Duodenal mucosa (tissue), 2 donors: Measurements from ENCODE around the gene ING4.
"Not testable (repeated sequence)": the region's sequence is repeated elsewhere in the genome, so short reads cannot be mapped to it uniquely, and the experiment has no call there.

Source experiments
- H3K27ac ChIP-seq: one replicate; pipeline ENCODE4 v1.7.0; 2013; ENCODE audit warnings: low read depth, low read length
- H3K27me3 ChIP-seq, 2 donors: one replicate each; pipeline ENCODE4 v1.7.0; 2013; ENCODE audit warnings: low read length in 2 of 2, control low read depth in 1 of 2; ENCODE audit not compliant: insufficient read depth in 2 of 2, control insufficient read depth in 1 of 2
- H3K36me3 ChIP-seq, 2 donors: one replicate each; pipeline ENCODE4 v1.7.0; 2013; ENCODE audit warnings: low read length in 2 of 2, control low read depth in 1 of 2; ENCODE audit not compliant: insufficient read depth in 2 of 2, control insufficient read depth in 1 of 2
- H3K4me1 ChIP-seq, 2 donors: one replicate each; pipeline ENCODE4 v1.7.0; 2013; ENCODE audit warnings: low read length in 2 of 2, control low read depth in 1 of 2; ENCODE audit not compliant: insufficient read depth in 2 of 2, control insufficient read depth in 1 of 2
- H3K4me3 ChIP-seq, 2 donors: one replicate each; pipeline ENCODE4 v1.7.0; 2013; ENCODE audit warnings: low read length in 2 of 2, low read depth in 1 of 2
- H3K9ac ChIP-seq, 2 donors: one replicate each; pipeline ENCODE4 v1.7.0; 2013; ENCODE audit warnings: low read length in 2 of 2, low read depth in 1 of 2
- H3K9me3 ChIP-seq, 2 donors: one replicate each; pipeline ENCODE4 v1.7.0; 2013; ENCODE audit warnings: low read length in 2 of 2, control low read depth in 1 of 2; ENCODE audit not compliant: control insufficient read depth in 1 of 2

Gene ING4

DNA sequence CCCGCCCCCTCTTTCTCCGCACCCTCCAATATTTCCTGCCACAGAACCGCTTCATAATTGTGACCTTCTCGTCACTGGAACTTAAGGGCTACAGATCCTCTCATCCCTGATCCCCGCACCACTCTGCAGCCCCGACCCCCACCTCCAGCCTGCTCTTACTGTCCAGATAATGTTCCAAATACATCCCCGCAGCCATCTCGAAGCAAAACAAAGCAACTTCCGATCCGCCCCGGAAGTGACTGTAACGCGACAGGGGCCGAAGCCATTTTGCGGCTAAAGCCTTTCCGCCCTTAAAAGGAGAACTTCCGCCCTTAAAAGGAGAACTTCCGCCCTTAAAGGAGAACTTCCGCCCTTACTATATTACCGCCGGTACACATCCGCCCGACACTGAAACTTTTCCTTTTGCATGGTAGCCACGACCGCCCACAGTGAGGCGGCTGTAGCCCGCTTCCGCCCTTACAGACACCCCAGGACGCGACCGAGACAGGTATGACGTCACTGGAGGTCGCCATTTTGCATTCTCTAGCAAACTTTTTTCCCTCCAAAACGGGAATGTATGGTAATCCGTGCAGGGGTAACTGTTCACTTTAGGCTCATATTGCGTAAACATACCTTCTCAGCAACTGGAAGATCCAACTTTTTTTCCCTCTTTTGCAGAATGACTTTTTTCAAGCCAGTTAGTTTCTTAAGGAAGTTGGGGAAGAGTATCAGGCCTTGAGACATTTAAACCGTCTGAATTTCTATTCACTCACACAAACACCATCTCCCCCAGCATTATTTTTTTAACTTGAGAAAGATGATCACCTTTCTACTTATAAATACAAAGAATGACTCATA, at the start of gene ING4:
Gene ING4 (minus strand): TSS at position 214 of the 837 bp plus-strand sequence. CDS start 18 bp downstream, at position 196.
- Histone ChIP-seq H3K4me1 (peaks cover 10% of the 10 kb centered on the region in 2 donors), H3K27me3 (no peaks in the 10 kb centered on the region), H3K4me3 (peak within 1 kb of the TSS; percentile 88 to 91), H3K36me3 (peaks cover 13 to 29% of the 10 kb centered on the region in 2 donors), H3K9me3 (no peaks in the 10 kb centered on the region), H3K9ac (peak within 1 kb of the TSS; percentile 70 to 77), H3K27ac (peak within 1 kb of the TSS; percentile 43)

DNA sequence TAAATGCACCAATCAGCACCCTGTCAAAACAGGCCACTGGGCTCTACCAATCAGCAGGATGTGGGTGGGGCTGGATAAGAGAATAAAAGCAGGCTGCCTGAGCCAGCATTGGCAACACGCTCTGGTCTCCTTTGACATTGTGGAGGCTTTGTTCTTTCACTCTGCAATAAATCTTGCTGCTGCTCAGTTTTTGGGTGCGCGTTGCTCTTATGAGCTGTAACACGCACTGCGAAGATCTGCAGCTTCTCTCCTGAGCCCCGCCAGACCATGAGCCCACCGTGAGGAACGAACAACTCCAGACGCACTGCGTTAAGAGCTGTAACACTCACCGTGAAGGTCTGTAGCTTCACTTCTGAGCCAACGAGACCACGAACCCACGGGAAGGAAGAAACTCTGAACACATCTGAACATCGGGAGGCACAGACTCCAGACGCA, 46.1 kb upstream of the ING4 start:
- Histone ChIP-seq H3K4me3 (no peak overlapping the region), H3K9me3 (no peaks in the 10 kb centered on the region), H3K9ac (no peak overlapping the region), H3K4me1 (no peaks in the 10 kb centered on the region), H3K27ac (no peak overlapping the region), H3K27me3 (peaks cover 0 to 3% of the 10 kb centered on the region in 2 donors), H3K36me3 (no peaks in the 10 kb centered on the region)

DNA sequence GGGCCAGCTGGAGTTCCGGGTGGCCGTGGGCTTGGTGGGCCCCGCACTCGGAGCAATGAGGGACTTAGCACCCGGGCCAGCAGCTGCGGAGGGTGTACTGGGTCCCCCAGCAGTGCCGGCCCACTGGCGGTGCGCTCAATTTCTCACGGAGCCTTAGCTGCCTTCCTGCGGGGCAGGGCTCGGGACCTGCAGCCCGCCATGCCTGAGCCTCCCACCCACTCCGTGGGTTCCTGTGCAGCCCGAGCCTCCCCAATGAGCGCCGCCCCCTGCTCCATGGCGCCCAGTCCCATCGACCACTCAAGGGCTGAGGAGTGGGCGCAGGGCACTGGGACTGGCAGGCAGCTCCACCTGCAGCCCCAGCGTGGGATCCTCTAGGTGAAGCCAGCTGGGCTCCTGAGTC, 45.4 kb upstream of the ING4 start:
- not testable (repeated sequence) for H3K27ac ChIP-seq, H3K9me3 ChIP-seq, H3K9ac ChIP-seq, H3K4me3 ChIP-seq, H3K36me3 ChIP-seq, H3K4me1 ChIP-seq, H3K27me3 ChIP-seq

DNA sequence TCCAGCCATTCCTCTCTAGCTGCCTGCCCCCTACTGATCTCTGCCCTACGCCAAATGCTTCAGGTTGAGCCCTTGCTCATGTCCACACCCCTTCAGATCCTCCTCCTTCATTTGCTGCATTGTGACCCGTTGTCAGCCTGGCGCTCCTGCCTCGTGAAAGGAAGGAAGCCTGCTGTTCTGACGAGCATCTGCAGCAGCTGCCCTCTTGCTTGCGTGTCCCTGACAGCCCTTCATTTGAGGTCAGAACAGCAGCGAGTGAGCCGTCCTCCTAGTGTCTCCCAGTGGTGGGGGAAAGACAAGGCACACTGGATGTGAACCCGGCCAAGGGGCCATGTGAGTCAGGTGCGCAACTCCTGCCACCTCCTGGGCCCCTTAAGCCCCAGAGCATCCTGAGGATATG, 40.7 kb upstream of the ING4 start:
- H3K36me3 ChIP-seq: no peaks in the 10 kb centered on the region
- no peak overlapping the region for H3K9ac ChIP-seq
- H3K4me1 ChIP-seq: peaks cover 4 to 6% of the 10 kb centered on the region in 2 donors
- H3K27ac ChIP-seq: no peak overlapping the region
- no peak overlapping the region for H3K4me3 ChIP-seq
- H3K27me3 ChIP-seq: peaks cover 36 to 45% of the 10 kb centered on the region in 2 donors
- H3K9me3 ChIP-seq: no peaks in the 10 kb centered on the region

DNA sequence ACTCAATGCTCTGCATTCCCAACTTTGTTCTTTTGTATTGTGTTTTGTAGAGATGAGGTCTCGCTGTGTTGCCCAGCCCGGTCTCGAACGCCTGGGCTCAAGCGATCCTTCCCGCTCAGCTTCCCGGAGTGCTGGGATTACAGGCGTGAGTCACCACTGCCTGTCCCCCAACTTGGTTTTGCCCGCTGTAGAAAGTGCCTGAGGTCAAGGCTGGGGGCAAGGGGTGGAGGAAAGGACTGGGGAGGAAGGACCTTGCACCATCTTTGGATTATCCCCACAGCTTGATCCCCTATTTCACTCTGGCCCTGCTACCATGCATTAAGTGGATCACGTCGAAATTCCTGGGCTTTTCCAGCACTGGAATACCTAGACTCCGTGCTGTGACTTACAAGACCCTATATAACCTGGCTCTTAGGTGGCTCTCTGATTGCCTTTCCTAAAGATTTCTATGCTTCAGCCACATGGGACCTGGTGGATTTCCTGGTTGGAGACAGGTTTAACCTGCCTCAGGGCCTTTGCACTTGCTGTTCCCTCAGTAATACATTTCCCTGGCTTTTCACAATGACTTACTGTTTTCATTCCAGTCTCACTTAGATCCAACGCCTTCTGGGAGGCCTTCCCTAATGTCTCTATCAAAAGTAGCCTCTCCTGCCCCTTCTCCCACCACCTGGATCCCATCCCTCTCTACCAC, 38.3 kb upstream of the ING4 start:
- peaks cover 4 to 6% of the 10 kb centered on the region in 2 donors for H3K4me1 ChIP-seq
- no peaks in the 10 kb centered on the region for H3K9me3 ChIP-seq
- no peak overlapping the region for H3K9ac ChIP-seq
- H3K36me3 ChIP-seq: no peaks in the 10 kb centered on the region
- no peak overlapping the region for H3K27ac ChIP-seq
- peaks cover 44 to 53% of the 10 kb centered on the region in 2 donors for H3K27me3 ChIP-seq
- H3K4me3 ChIP-seq: peak overlapping the region; percentile 30 to 36

- H3K36me3 ChIP-seq: no peaks in the 10 kb centered on the region
- H3K9ac ChIP-seq: no peak within 1 kb of the TSS
- H3K4me3 ChIP-seq: peak within 1 kb of the TSS; percentile 30 to 36
- peaks cover 4 to 6% of the 10 kb centered on the region in 2 donors for H3K4me1 ChIP-seq
- H3K27me3 ChIP-seq: peaks cover 44 to 54% of the 10 kb centered on the region in 2 donors
- H3K9me3 ChIP-seq: no peaks in the 10 kb centered on the region
- no peak within 1 kb of the TSS for H3K27ac ChIP-seq
Measured at GRCh38 chr12:6700646-6701051, 37.7 kb upstream of the ING4 start, which contains the start of gene PIANP. Gene PIANP, minus strand, starts transcription at chr12:6700815. Its CDS starts 2,754 bp downstream, at chr12:6698061.

DNA sequence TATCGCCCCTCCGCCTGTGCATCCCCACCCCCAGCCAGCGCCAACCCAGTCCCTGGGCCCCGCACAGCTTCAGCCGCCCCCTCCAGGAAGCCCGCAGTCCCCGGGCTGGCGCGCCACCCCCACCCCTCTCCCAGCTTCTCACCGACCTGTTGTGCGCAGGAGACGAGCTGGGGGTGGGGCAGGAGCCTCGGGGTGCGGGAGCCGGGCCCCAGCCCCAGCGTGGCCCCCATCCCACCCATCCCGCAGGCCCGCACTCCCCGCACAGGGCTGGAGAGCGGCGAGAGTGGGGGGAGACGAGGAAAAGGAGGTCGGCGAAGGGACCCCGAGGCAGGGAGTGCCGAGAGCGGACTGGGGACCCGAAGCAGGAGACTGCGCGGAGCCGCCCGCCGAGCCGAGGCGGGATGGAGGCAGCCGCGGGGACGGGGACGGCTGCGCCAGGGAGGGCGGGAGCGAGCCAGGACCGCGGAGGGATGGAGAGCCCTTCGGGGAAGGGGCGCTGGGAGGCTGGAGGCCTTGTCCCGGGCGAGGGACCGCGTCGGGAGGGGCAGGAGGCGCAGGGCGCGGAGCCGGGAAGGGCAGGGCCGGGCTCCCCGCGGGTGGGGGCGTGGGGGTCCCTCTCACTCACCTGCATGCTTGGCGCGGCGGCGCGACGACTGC, 37.2 kb upstream of the ING4 start:
- Histone ChIP-seq H3K4me3 (peak overlapping the region in 1 of 2 donors; percentile 36), H3K9ac (no peak overlapping the region), H3K36me3 (no peaks in the 10 kb centered on the region), H3K4me1 (peaks cover 4 to 6% of the 10 kb centered on the region in 2 donors), H3K27me3 (peaks cover 44 to 56% of the 10 kb centered on the region in 2 donors), H3K9me3 (no peaks in the 10 kb centered on the region), H3K27ac (no peak overlapping the region)

GRCh38 chr12:6699259-6699988, 36.5 kb upstream of the ING4 start:
- no peak overlapping the region for H3K4me3 ChIP-seq
- H3K36me3 ChIP-seq: no peaks in the 10 kb centered on the region
- peaks cover 44 to 61% of the 10 kb centered on the region in 2 donors for H3K27me3 ChIP-seq
- H3K9ac ChIP-seq: no peak overlapping the region
- peaks cover 4 to 6% of the 10 kb centered on the region in 2 donors for H3K4me1 ChIP-seq
- H3K27ac ChIP-seq: no peak overlapping the region
- no peaks in the 10 kb centered on the region for H3K9me3 ChIP-seq

GRCh38 chr12:6698352-6699046, 35.6 kb upstream of the ING4 start:
- Histone ChIP-seq H3K4me3 (no peak overlapping the region), H3K27me3 (peaks cover 41 to 55% of the 10 kb centered on the region in 2 donors), H3K9me3 (no peaks in the 10 kb centered on the region), H3K36me3 (no peaks in the 10 kb centered on the region), H3K4me1 (peaks cover 4 to 6% of the 10 kb centered on the region in 2 donors), H3K9ac (no peak overlapping the region), H3K27ac (no peak overlapping the region)
